HG03039 (cell line): ENCODE data around the gene GNG2.

Experiments
- ATAC-seq: cut with Tn5 transposase; IDR thresholded peaks from one replicate; pipeline ENCODE4 v1.9.1; 2021; ENCODE audit warnings: mild to moderate bottlenecking, moderate library complexity; ENCODE audit not compliant: unreplicated experiment

GNG2 gene

DNA sequence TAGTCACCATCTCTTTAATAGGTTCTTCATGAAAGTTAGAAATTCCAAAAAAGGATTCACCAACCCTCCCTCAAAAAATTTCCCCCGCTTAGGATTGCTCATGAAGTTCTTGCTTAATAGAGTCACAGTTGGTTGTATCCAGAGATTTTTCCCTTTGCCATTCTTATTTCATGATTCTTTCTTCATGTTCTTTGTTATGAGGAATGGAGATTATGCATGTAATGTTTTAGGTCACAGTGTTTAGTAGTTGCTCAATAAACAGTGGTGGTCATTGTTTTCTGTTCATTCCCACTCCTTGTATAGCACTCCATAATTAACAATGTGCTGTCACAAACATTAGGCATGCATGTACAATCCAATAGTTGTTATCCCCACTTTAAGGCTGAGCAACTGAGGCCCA, 77.7 kb downstream of the GNG2 start:
- no peak for ATAC-seq

- no peak for ATAC-seq
These were observed 78.4 kb downstream of the GNG2 start for GRCh38 chr14:51938821-51939220.

DNA sequence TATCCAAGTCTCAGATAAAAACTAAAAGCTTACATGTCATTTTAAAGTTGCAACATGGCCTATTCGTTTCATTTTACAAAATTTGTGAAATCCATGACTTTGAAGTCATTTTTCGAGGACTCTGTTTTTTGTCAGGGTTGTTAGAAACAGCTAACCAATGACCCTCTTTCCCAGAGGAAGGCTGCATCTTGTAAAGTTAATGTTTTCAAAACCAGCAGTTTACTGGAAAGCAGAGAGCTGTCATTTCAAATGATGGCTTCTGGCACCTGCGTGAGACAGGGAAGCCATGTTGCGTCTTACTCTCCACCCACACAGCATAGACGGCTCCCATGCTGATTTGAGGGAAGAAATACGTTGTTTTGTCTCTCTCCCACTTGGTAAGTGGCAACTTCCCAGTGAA, 78.8 kb downstream of the GNG2 start:
- no peak for ATAC-seq

GRCh38 chr14:51939755-51940301, 79.4 kb downstream of the GNG2 start:
- ATAC-seq: no peak

DNA sequence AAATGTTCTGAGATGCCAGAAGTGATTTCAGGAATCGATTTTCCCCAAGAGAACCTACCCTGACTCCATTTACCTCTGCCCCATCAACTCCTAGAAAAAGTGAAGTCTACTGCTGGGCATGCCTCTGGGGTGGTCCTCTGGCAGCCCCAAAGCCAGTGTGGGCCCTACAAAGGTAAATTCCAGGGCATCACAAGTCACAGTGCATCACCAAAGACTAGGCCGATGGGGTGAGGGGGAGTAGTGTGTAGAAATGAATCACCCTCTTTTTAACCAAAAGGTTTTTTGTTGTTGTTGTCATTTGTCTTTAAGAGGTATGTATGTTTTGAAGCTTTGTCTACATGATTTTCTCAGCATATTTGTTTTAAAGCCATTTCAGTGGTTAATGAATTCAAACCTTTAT, 82.6 kb downstream of the GNG2 start:
- no peak for ATAC-seq

- no peak for ATAC-seq
These were observed 89.6 kb downstream of the GNG2 start for GRCh38 chr14:51950007-51950406.

DNA sequence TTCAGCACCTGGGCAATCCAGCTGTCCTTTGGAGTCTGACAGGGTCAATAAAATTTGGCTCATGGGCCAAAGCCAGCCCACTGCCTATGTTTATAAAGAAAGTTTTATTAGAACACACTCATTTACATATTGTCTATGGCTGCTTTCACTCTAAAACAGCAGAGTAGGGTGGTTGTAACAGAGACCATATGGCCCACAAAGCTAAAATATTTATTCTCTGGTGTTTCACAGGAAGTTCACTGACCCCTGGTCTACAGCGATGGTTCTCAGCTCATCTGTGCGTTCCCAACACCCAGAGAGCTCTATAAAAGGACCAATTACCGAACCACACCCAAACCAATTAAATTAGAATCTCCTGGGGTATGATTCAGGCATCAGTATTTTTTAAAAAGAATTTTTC, 91.2 kb downstream of the GNG2 start:
- ATAC-seq: no peak

DNA sequence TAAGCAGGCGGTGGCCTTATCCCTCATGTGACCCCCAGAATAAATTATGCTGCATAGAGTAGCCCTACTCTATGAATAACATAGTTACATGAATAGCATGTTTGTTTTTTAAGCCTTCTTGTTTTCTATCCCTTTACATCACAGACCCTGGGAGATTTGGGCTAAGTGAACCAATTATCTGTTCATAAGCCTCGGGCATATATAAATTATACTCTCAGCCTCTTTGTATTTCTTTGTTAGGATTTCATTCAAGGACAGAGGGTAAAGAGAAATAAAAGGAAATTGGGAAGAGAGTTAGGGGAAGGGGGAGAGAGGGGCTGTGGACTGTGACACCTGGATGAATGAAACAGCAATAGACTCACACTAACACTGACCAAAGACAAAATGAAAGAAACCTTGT, 93.6 kb downstream of the GNG2 start:
- no peak for ATAC-seq

DNA sequence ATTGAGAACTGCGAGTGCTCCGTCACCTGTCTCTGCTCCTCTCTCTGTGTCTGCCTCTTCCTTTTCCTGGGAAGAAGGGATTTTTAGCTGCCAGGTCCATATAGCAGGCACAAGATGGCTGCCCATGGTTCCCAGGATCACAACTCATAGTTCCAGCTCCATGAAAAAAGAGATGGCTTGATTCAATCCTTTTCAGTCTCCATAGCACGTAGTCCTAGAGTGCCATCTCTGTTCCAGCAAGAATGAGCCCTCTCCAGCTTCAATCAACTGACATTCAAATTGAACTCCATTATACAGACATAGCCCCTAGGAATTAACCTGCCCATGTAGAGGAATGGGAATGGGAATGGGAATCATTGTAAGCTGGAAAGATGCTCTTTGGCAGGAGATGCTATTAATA, 94.2 kb downstream of the GNG2 start:
- no peak for ATAC-seq

DNA sequence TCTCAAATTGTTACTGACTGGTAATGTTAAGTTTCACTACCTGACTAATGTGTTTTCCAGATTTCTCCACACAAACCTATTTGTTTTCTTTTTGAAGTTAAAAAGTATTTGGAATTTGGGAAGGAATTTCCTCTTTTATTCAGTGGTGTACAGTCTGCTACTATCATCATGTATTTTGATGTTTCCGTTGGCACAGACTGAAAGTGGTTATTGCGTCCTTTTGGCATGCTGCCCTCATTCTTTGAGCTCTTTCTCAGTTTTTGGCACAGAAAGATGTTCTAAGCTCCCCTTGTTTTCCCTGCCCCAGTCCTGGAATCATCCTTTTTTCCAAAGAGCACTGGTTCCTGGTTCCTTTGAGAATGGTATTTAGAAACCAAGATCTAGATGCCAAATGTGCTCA, 97.5 kb downstream of the GNG2 start:
- no peak for ATAC-seq

- no peak for ATAC-seq
These were observed 99.5 kb downstream of the GNG2 start for GRCh38 chr14:51959928-51960327.

DNA sequence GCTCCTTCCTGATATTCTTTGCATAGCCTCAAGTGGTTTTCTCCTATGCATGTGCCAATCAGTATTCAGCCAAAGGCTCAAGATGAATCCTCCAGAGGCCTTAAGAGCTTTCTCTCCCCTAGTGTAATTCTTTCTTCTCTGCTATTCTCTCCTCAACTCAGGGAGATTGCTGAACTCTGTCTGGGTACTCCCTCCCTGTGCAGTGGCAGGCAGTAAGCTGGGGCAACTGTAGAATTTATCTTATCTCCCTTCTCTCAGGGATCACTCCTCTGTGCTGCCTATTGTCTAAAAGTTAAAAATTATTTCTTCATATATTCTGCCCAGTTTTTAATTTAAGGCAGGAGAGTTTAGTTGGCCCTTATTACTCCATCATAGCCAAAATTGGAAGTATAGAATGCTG, 100.5 kb downstream of the GNG2 start:
- no peak for ATAC-seq

GRCh38 chr14:51962711-51963110, 102.3 kb downstream of the GNG2 start:
- no peak for ATAC-seq

GRCh38 chr14:51963286-51963685, 102.9 kb downstream of the GNG2 start:
- ATAC-seq: no peak

DNA sequence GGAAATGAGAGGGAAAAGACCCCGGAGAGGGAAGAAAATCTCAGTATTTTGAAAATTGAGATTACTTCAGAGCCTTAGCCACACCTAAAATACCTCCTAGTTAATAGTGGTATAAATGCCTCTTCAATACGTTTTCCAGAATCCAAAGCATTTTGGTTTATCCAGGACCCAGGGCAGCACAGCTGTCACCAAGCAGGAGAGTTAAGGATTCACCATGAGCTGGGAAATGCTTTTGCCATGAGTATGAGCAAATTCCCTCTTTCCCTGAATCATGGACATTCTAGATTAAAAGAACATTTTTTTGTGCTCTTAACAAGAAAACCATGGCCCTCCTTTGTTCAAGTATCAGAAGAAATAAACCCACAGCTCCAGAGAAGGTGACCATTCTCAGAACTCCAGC, 107.1 kb downstream of the GNG2 start:
- ATAC-seq: no peak

DNA sequence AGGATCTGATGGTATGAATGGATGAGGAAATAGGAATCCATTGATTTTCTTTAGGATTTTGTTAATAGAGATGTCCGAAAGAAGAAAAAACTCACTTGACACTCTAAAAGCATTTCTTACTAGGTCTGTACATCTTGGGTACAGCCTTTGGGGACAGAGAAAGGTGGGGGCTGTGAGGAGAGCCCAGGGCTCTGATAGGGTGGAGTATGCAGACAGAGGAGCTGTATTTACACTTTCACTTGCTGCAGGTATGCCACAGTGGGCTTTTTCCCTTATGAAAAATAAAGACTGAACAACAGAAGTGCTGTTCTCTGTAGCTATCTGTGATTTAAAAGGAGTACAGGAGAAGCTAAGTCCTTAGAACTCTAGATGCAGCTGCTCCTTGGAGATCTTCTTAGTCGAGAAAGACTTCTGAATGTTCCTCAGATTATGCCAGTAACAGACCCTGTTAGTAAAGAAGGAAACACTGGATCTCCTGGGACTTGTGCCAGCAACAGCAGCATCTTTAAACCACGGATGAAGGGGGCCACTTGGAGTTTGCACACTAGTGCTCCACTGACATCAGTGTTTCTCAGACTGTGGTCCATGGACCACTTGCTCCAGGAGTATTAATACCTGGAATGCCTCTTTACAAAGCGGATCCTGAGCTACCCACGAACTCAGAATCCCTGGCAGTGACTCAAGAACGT, 109.6 kb downstream of the GNG2 start:
- no peak for ATAC-seq

GRCh38 chr14:51972566-51972965, 112.2 kb downstream of the GNG2 start:
- no peak for ATAC-seq

GRCh38 chr14:51977075-51977474, 116.7 kb downstream of the GNG2 start:
- ATAC-seq: no peak

- ATAC-seq: no peak
These were observed 118.3 kb downstream of the GNG2 start for GRCh38 chr14:51978681-51979085.

GRCh38 chr14:51979088-51979709, 118.8 kb downstream of the GNG2 start:
- ATAC-seq: no peak

- ATAC-seq: peak; percentile 42
These were observed 120.9 kb downstream of the GNG2 start for GRCh38 chr14:51981218-51981854.

DNA sequence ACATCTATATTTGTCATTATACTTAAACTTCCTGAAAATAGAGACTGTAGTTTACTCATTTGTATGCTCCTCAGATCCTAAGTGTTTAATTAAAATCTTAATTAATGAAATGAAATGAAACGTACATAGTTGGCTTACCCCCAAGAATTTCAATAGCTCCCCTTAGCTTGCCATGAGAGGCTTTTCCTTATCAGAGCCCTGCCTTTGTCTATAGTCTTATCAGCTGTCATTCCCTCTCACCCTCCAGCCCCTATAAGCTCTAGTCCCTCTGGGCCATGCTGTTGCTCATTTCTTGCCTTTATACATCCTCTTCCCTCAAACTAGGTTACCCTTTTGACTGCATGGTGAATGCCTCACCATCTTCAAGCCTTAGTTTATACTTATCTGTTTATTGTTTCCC, 127.8 kb downstream of the GNG2 start:
- ATAC-seq: no peak
